Fibroblast of skin of back (primary cell): ENCODE measurements around the gene PITRM1.
"Not testable (repeated sequence)": the region's sequence is repeated elsewhere in the genome, so short reads cannot be mapped to it uniquely, and the experiment has no call there.

ENCODE experiments used
- DNase-seq: peaks from one replicate; pipeline ENCODE4 v3.0.0-alpha.2; 2013

The PITRM1 gene

DNA sequence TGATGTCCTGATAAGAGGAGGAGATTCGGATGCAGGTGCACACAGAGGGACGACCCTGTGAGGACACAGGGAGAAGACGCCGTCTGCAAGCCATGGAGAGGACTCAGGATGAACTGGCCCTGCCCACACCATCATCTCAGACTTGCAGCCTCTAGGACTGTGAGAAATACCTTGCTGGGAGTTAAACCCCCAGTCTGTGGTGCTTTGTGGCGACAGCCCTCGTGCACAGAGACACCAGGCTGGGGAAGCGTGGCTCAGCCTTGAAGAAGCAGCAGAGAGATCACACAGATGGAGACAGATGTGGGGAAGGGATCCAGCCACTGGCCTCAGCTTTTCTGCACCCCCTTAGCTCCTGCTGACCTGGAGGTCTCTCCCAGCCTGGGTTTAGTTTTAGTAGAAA lies 26.3 kb upstream of the PITRM1 start:
- DNase-seq: no peak

GRCh38 chr10:3197348-3198003 lies 24.9 kb upstream of the PITRM1 start:
- peak; percentile 91 for DNase-seq

DNA sequence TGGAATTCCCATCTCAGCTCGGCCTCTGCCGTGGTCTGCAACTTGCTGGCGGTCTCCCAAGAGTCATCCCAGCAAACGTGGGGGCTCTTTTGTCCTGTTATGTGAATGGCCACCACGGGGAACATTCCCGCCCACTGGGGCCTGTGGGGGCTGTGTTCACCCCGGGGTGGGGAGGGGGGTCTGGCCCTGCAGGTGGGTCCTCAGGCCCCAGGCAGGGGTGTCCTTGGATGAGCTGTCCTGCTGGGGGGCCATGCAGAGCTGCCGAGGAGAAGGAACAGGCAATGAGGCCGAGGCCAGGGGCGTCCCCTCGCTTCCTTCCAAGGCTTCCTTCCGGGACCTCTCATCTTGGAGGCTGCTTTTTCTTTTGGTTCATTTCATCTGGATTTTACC lies 24.4 kb upstream of the PITRM1 start:
- DNase-seq: no peak

- no peak for DNase-seq
These were observed 23.9 kb upstream of the PITRM1 start for GRCh38 chr10:3196482-3196881.

- DNase-seq: no peak
These were observed 23.1 kb upstream of the PITRM1 start for GRCh38 chr10:3195726-3196125.

GRCh38 chr10:3195286-3195685 lies 22.7 kb upstream of the PITRM1 start:
- no peak for DNase-seq

DNA sequence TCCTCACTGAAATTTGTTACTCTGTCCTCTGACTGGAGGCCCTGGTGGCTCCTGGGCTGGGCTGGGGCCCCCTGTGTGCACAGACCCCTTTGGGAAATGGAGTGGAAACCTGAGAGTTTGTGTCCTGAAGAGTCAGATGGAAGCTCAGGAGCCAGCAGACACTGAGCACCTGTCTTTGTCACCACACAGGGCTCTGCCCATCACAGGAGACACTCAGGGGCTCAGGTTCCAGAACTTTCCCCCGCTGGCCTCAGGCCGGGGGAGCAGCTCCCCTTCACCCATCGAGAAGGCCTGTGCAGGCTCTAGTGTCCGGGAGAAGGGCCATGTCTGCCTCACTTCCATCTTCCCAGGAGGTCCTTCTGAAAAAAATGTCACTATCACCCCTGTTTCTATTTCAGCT lies 22.3 kb upstream of the PITRM1 start:
- DNase-seq: no peak

DNA sequence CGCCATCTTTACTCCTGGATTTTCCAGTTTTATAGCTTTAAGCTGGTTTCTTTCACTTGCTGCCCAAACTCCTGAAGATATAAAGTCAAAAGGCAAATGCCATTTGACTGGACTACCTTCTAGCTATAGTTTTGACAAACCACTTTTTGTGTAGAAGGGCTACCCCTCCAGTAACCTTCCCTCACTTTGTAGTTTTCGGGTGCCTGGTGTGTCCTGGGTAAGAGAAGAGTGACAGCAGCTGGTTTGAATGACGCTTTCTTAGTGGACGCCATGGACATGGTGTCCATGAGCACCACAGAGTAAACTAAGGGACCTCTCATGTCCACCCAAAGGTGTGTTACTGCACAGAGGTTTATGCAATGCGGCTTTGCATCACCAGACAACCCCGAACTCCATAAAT lies 21.2 kb upstream of the PITRM1 start:
- no peak for DNase-seq

GRCh38 chr10:3192856-3193635 lies 20.5 kb upstream of the PITRM1 start:
- DNase-seq: peak; percentile 75

DNA sequence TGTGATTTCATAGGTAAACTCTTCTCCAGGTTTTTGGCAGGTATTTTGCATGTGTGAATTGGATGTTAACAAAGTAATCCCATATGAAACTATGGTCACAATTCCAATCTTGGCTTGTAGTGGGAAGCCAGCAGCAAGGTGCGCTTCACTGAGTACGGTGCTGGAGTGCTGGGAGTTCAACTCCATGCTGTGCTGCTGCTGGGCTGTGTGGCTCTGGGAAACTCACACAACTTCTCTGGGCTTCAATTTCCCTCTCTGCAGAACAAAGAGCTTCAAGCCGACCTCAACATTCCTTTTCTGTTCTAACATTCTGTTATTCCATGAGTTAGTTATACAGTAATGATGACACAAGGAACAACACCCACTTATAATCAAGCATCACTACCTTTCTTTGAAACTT lies 18.2 kb upstream of the PITRM1 start:
- no peak for DNase-seq

DNA sequence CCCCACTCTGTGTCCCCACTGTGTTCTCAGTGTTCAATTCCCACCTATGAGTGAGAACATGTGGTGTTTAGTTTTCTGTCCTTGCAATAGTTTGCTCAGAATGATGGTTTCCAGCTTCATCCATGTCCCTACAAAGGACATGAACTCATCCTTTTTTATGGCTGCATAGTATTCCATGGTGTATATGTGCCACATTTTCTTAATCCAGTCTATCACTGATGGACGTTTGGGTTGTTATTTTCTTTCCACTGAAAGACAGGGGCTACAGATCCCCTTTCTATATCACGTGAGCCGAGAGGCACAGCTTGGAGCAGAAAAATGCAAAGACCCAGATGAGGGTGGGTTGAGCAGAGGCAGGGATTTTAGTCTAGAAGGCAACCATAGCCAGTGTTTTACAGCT lies 14.6 kb upstream of the PITRM1 start:
- DNase-seq: not testable (repeated sequence)

DNA sequence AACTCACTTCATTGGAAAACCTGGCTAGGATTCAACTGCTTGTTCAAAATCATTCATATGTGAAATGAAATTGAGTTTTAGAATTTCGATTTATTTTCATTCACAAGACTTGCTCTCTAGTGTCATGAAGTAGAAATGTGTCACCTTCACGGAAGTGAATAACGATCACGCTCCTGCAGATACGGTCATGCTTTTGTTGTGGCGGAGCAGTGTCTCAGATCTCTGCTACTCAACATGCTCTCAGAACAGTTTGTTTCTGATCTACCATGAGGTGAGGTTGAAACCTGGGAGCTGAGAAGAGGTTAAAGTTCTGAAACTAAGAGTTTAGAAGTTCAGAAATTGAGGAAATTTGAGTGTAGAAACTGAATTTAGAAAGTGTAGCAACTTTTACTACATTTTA lies 13.8 kb upstream of the PITRM1 start:
- no peak for DNase-seq

DNA sequence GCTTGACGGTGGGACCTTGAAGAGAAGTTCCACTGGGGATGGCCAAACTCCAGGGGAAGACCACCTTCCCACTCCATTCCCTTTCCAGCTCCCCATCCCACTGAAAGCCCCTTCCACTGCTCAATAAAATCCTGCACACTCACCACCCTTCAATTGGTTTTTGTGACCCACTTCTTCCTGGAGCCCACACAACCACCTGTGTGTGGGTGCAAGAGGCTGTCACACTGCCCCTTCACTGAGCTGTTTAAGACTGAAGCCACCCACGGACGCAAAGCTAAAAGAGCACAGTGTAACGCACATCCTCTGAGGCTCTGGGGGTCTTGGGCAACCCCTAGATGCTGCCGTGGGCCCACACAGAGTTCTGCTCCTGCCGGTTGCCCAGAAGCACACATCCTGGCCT lies 12.8 kb upstream of the PITRM1 start:
- no peak for DNase-seq

GRCh38 chr10:3180355-3181025 lies 7.9 kb upstream of the PITRM1 start:
- no peak for DNase-seq

DNA sequence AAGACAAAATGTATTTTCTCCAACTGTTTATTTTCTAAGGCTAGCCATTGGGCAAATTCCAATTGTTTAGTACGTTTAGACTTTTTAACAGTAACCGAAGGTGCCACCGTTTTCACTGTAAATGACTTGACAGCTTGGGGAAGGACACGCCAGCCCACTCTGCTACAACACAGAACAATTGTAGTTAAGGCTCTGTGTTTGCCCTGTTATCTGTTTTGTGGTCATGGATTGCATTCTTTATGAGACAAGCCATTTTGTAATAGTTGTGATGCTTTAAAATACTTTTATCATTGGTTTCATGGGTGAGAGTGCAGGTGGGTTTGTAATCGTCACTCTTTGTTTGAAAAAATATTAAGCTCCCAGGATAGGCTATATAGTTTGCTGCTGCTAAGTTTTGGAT lies 6.6 kb upstream of the PITRM1 start:
- no peak for DNase-seq

DNA sequence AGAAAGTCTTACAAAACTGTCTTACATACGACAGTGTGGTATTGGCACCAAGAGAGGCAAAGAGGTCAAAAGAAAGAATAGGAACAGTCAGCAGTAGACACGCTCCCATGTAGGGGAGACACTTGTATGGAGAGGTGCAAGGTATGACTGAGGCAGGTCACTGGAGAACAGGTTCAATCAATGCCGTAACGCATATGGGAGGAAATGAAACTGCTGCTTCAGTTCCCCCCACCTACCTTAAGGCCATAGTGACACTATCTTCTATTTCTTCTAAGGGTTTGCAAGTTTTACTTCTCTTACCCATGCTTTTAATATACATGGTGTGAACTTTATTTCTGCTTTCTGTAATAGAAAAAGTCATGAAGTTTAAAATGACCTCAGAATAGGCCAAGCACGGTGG lies 5.5 kb upstream of the PITRM1 start:
- DNase-seq: no peak

- DNase-seq: no peak
These were observed 743 bp upstream of the PITRM1 start for GRCh38 chr10:3173171-3173878.

- peak; percentile 88 for DNase-seq
These were observed 519 bp downstream of the PITRM1 start for GRCh38 chr10:3172081-3172445.

DNA sequence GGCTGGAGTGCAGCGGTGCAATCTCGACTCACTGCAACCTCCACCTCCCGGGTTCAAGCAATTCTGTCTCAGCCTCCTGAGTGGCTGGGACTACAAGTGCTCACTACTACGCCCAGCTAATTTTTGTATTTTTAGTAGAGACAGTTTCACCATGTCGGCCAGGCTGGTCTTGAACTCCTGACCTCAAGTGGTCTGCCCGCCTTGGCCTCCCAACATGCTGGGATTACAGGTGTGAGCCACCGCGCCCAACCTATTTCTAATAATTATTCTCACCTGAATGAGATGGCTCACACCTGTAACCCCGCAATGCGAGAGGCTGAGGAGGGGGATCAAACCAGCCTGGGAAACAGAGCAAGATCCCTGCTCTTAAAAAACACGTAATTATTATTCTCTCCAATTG lies 1.1 kb downstream of the PITRM1 start:
- not testable (repeated sequence) for DNase-seq

DNA sequence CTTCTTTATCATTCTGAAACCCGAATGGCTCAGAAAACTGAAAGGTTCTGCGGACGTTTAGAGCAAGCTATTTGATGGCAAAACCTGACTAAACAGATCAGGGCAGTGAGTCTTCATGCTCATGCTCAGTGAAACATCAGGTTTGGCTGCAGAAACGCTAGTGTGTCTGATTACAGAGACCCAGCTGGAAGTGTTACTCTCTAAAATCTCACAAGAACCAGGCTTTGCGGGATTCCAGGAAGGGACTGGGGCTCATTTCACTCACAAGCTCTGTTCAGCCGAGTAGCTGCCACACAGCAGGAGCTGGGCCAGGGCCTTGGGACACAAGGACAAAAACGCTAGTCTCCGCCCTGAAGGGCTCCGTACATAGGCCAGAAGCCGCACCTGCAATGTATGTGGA lies 2.9 kb downstream of the PITRM1 start:
- no peak for DNase-seq

DNA sequence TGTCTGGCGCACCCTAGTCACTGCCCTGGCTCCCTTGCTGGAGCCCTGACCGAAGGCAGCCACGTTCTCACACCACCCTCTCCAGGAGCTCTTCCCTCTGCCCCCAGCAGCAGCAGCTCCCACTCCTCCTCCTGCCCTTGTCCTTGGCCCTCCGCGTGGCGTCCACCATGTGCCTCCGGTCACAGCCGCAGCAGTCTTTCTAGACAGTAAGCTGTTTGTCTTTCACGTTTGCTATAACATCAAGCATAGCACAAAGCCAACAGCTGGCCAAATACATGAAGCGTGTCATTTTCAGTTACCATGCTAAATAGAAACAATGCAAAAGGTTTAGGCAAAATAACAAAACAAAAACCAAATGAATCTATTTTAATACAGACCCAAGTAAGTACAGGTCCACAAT lies 3.3 kb downstream of the PITRM1 start:
- no peak for DNase-seq

DNA sequence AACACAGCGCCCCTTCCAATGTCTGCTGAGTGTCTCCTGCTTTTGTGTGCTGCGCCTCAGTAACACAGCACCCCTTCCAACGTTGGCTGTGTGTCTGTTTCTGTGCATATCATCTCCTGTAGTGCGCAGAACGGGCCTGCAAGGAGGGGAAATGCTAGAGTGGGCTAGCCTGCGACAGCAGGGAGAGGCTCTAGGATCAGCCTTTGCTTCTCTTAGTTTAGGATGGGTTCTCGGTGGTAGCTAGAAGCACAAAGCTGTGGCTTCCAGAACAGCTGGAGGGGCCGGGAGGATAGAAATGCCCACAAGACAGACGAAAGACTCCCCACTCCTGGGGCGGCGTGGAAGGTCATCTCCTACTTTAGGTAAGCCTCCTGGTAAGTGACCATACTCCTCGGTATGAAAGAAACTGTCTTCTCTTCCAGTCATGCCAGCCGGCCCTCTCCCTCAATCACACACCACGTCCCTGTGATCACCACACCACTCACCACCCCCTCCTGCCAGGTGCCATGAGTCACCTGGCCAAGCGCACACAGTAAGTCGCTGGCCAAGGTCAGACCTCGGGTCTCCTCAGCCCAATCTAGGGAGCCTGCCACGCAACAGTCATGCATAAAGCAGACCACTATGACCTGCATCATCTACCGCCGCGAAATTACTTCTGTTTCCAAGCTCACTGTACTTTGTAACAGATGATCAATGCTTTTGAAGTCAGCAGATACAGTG lies 4.8 kb downstream of the PITRM1 start:
- no peak for DNase-seq
